ENCODE results near the gene POU3F3. TPM values are rescaled to one million over a fixed set of nuclear protein-coding genes. Genes with fewer than 3 reads are reported as not detected.

The POU3F3 gene
- polyA plus RNA-seq, 3 donors: not detected

- peaks cover 26% of the 10 kb centered on the region for H3K4me1 Mint-ChIP-seq
- no peak for DNase-seq
- no peak overlapping the region for H3K4me3 Mint-ChIP-seq
- H3K9ac ChIP-seq (ENCODE audit: insufficient read depth, low read length, poor library complexity, severe bottlenecking): no peak overlapping the region
- no peaks in the 10 kb centered on the region for H3K79me2 ChIP-seq (ENCODE audit: insufficient read depth, low read length)
- no peaks in the 10 kb centered on the region for H3K9me3 ChIP-seq (replicated peaks in 1 of 2; ENCODE audit: control insufficient read depth in 1 of 2, insufficient read depth in 1 of 2, low read length in 2 of 2)
- no peak overlapping the region for H3K4me2 ChIP-seq (replicated peaks; ENCODE audit: extremely low read depth, low read length, poor library complexity, severe bottlenecking)
- no peaks in the 10 kb centered on the region for H3K27me3 ChIP-seq (ENCODE audit: control insufficient read depth in 2 of 2, insufficient read depth in 2 of 2, low read length in 2 of 2)
- 100% methylated on average over 1 of the region's 2 CpGs for WGBS (ENCODE audit: insufficient coverage)
- no peaks in the 10 kb centered on the region for H4K20me1 ChIP-seq (ENCODE audit: insufficient read depth, low read length)
- H3K27ac ChIP-seq (ENCODE audit: low read depth in 1 of 2, low read length in 2 of 2): no peak overlapping the region
- no peaks in the 10 kb centered on the region for H3K36me3 ChIP-seq (replicated peaks in 1 of 2; ENCODE audit: control insufficient read depth in 1 of 2, insufficient read depth in 2 of 2, low read length in 2 of 2)
- peaks cover 24 to 28% of the 10 kb centered on the region in 2 donors for H3K4me1 ChIP-seq (ENCODE audit: control insufficient read depth in 1 of 2, insufficient read depth in 2 of 2, low read length in 2 of 2)
- no peak overlapping the region for H3K4me3 ChIP-seq (replicated peaks in 1 of 3; ENCODE audit: low read depth in 2 of 3, low read length in 3 of 3)
- H2AFZ ChIP-seq (ENCODE audit: insufficient read depth, low read depth, low read length, poor library complexity, severe bottlenecking): peak overlapping the region; percentile 0
- H3K27me3 Mint-ChIP-seq (ENCODE audit: low read depth in 3 of 3): peaks cover under 1 to 9% (median 7%) of the 10 kb centered on the region in 3 donors
- intact Hi-C loops (cut with micrococcal nuclease): no loop called here
- peaks cover 0 to 14% (median 4%) of the 10 kb centered on the region in 7 donors for H3K9me3 Mint-ChIP-seq
- no peaks in the 10 kb centered on the region for H3K36me3 Mint-ChIP-seq
- TF ChIP-seq, protein P1, sequence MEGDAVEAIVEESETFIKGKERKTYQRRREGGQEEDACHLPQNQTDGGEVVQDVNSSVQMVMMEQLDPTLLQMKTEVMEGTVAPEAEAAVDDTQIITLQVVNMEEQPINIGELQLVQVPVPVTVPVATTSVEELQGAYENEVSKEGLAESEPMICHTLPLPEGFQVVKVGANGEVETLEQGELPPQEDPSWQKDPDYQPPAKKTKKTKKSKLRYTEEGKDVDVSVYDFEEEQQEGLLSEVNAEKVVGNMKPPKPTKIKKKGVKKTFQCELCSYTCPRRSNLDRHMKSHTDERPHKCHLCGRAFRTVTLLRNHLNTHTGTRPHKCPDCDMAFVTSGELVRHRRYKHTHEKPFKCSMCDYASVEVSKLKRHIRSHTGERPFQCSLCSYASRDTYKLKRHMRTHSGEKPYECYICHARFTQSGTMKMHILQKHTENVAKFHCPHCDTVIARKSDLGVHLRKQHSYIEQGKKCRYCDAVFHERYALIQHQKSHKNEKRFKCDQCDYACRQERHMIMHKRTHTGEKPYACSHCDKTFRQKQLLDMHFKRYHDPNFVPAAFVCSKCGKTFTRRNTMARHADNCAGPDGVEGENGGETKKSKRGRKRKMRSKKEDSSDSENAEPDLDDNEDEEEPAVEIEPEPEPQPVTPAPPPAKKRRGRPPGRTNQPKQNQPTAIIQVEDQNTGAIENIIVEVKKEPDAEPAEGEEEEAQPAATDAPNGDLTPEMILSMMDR (IDR thresholded peaks at IDR 0.05): no peak
- no peak overlapping the region for H3K27ac Mint-ChIP-seq
Observed at GRCh38 chr2:104891145-104891544, 37.2 kb downstream of the POU3F3 start.

GRCh38 chr2:104896446-104896845 lies 42.5 kb downstream of the POU3F3 start:
- no peak overlapping the region for H3K9ac ChIP-seq (ENCODE audit: insufficient read depth, low read length, poor library complexity, severe bottlenecking)
- no peaks in the 10 kb centered on the region for H3K4me1 ChIP-seq (ENCODE audit: control insufficient read depth in 1 of 2, insufficient read depth in 2 of 2, low read length in 2 of 2)
- Mint-ChIP-seq H3K36me3 (no peaks in the 10 kb centered on the region), H3K27me3 (ENCODE audit: low read depth in 3 of 3) (peaks cover 9 to 17% (median 13%) of the 10 kb centered on the region in 3 donors), H3K4me3 (no peak overlapping the region), H3K9me3 (peaks cover 0 to 7% (median 0%) of the 10 kb centered on the region in 7 donors), H3K27ac (no peak overlapping the region), H3K4me1 (no peaks in the 10 kb centered on the region)
- no peaks in the 10 kb centered on the region for H3K27me3 ChIP-seq (ENCODE audit: control insufficient read depth in 2 of 2, insufficient read depth in 2 of 2, low read length in 2 of 2)
- TF ChIP-seq, protein P1 (IDR thresholded peaks at IDR 0.05): no peak
- no peak overlapping the region for H3K4me3 ChIP-seq (replicated peaks in 1 of 3; ENCODE audit: low read depth in 2 of 3, low read length in 3 of 3)
- no peak for DNase-seq
- no peaks in the 10 kb centered on the region for H3K36me3 ChIP-seq (replicated peaks in 1 of 2; ENCODE audit: control insufficient read depth in 1 of 2, insufficient read depth in 2 of 2, low read length in 2 of 2)
- H3K9me3 ChIP-seq (replicated peaks in 1 of 2; ENCODE audit: control insufficient read depth in 1 of 2, insufficient read depth in 1 of 2, low read length in 2 of 2): no peaks in the 10 kb centered on the region
- intact Hi-C loops (cut with micrococcal nuclease): no loop called here
- no peaks in the 10 kb centered on the region for H3K79me2 ChIP-seq (ENCODE audit: insufficient read depth, low read length)
- 50% methylated on average over 4 of the region's 8 CpGs for WGBS (ENCODE audit: insufficient coverage)
- H2AFZ ChIP-seq (ENCODE audit: insufficient read depth, low read depth, low read length, poor library complexity, severe bottlenecking): no peak overlapping the region
- no peaks in the 10 kb centered on the region for H4K20me1 ChIP-seq (ENCODE audit: insufficient read depth, low read length)
- no peak overlapping the region for H3K4me2 ChIP-seq (replicated peaks; ENCODE audit: extremely low read depth, low read length, poor library complexity, severe bottlenecking)
- H3K27ac ChIP-seq (ENCODE audit: low read depth in 1 of 2, low read length in 2 of 2): no peak overlapping the region
